Sigmoid colon (tissue), 7 donors: Measurements from ENCODE around the gene HERPUD1. TPM values are rescaled to one million over a fixed set of nuclear protein-coding genes. Genes with fewer than 3 reads are reported as not detected.

Experiments
- DNase-seq: peaks from one replicate; pipeline ENCODE4 v3.0.0-alpha.2; 2019
- H3K27ac ChIP-seq, 4 donors: fragments of 200-600 bp; sonication (generic); one replicate each; pipeline ENCODE4 v1.5.1; 2016 to 2019; ENCODE audit warnings: mild to moderate bottlenecking in 1 of 4
- H3K27me3 ChIP-seq, 3 donors: fragments of 200-600 bp; sonication (generic); one replicate each; pipeline ENCODE4 v1.5.1; 2019; ENCODE audit warnings: mild to moderate bottlenecking in 1 of 3
- H3K36me3 ChIP-seq, 4 donors: fragments of 200-600 bp; sonication (generic); one replicate each; pipeline ENCODE4 v1.5.1; 2016 to 2019
- H3K4me1 ChIP-seq, 4 donors: fragments of 200-600 bp; sonication (generic); one replicate each; pipeline ENCODE4 v1.5.1; 2017 to 2019
- H3K4me3 ChIP-seq, 4 donors: fragments of 200-600 bp; sonication (generic); one replicate each; pipeline ENCODE4 v1.5.1; 2017 to 2019; ENCODE audit warnings: mild to moderate bottlenecking in 2 of 4, moderate library complexity in 1 of 4
- H3K9me3 ChIP-seq, 4 donors: fragments of 200-600 bp in 3 of 4; sonication (generic) in 3 of 4; one replicate each; pipeline versions ENCODE4 v1.5.1 to v1.6.1; 2013 to 2019
- EP300 ChIP-seq, 4 donors: sonication (generic); formaldehyde crosslinking; IDR thresholded peaks; one replicate each; pipeline ENCODE4 v1.6.1; 2017; ENCODE audit warnings: antibody characterized with exemption in 4 of 4
- POLR2A ChIP-seq, 2 donors: fragments of 450-650 bp; IDR thresholded peaks; one replicate each; pipeline ENCODE4 v1.6.1; 2016; ENCODE audit warnings: antibody characterized with exemption in 2 of 2, mild to moderate bottlenecking in 2 of 2, moderate library complexity in 2 of 2
- POLR2AphosphoS5 ChIP-seq, 4 donors: sonication (generic); formaldehyde crosslinking; IDR thresholded peaks; one replicate each; pipeline ENCODE4 v1.6.1; 2017; ENCODE audit warnings: antibody characterized with exemption in 4 of 4
- WGBS, 2 donors: extraction: QIAGEN DNeasy Blood & Tissue Kit; methylation state at CpG; one replicate each; pipeline ENCODE4 v1.1.7; 2013; 5-methylcytosine and 5-hydroxymethylcytosine counted together
- intact Hi-C: fragments of 100-400 bp; cut with DNase I; formaldehyde crosslinking; loops from one replicate; pipeline ENCODE4 v1.15.1; 2023
- polyA plus RNA-seq, 3 donors: library from polyadenylated mRNA; stranded (reverse); fragments of 200-250 nt; gene quantifications; one replicate each; pipeline ENCODE4 v1.2.3, GENCODE V29; 2013
- total RNA-seq, 4 donors: library from RNA; depleted of rRNA; stranded (reverse); fragments of >200 nt; gene quantifications; one replicate each; pipeline ENCODE4 v1.1.0, GENCODE V29; 2016
- TF ChIP-seq, protein P1 (sequence below), 4 experiments: fragments of 450-650 bp in 3 of 4; fragments of 200-600 bp in 1 of 4; IDR thresholded peaks; one replicate each; pipeline ENCODE4 v1.5.1; 2016 to 2019; ENCODE audit warnings: antibody characterized with exemption in 4 of 4, mild to moderate bottlenecking in 3 of 4, moderate library complexity in 2 of 4
- donor health status: healthy with polysubstance abuse.
- donor health status: Bipolar disorder and iron deficiency.
- donor health status: healthy.

The HERPUD1 gene
- total and polyA plus RNA-seq, 7 donors, result 54.1 to 119 (median 64.8) TPM

DNA sequence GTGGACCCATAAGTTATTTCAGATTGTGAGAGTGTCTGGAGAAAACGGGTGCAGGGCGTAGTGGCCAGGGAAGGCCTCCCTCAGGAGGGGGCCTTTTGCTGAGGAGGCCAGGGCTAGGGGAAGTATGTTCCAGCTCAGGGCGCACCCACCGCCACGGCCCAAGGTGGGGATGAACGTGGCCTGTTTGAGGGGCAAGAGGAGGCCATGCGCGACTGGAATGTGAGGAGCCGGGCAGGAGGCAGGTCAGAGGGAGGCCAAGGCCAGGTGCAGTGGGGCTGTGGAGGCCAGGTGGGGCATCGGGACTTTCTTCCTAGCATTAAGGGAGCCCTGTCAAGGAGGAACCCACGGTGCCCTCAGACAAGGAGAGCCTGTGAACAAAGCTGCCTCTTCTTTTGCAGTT lies 40.3 kb upstream of the HERPUD1 start:
- H3K27me3 ChIP-seq, result no peaks in the 10 kb centered on the region
- intact Hi-C loops, result no loop called here
- no peak overlapping the region for H3K4me3 ChIP-seq
- TF ChIP-seq POLR2A (IDR thresholded peaks at IDR 0.05) (no peak), POLR2AphosphoS5 (IDR thresholded peaks at IDR 0.05) (no peak), EP300 (IDR thresholded peaks at IDR 0.05) (no peak)
- TF ChIP-seq, protein P1, sequence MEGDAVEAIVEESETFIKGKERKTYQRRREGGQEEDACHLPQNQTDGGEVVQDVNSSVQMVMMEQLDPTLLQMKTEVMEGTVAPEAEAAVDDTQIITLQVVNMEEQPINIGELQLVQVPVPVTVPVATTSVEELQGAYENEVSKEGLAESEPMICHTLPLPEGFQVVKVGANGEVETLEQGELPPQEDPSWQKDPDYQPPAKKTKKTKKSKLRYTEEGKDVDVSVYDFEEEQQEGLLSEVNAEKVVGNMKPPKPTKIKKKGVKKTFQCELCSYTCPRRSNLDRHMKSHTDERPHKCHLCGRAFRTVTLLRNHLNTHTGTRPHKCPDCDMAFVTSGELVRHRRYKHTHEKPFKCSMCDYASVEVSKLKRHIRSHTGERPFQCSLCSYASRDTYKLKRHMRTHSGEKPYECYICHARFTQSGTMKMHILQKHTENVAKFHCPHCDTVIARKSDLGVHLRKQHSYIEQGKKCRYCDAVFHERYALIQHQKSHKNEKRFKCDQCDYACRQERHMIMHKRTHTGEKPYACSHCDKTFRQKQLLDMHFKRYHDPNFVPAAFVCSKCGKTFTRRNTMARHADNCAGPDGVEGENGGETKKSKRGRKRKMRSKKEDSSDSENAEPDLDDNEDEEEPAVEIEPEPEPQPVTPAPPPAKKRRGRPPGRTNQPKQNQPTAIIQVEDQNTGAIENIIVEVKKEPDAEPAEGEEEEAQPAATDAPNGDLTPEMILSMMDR (IDR thresholded peaks at IDR 0.05), result no peak
- no peaks in the 10 kb centered on the region for H3K9me3 ChIP-seq
- 81 to 82% methylated on average over 11 of the region's 11 CpGs for WGBS, 2 donors
- no peaks in the 10 kb centered on the region for H3K4me1 ChIP-seq
- H3K36me3 ChIP-seq, result no peaks in the 10 kb centered on the region
- DNase-seq, result no peak
- H3K27ac ChIP-seq, result no peak overlapping the region

DNA sequence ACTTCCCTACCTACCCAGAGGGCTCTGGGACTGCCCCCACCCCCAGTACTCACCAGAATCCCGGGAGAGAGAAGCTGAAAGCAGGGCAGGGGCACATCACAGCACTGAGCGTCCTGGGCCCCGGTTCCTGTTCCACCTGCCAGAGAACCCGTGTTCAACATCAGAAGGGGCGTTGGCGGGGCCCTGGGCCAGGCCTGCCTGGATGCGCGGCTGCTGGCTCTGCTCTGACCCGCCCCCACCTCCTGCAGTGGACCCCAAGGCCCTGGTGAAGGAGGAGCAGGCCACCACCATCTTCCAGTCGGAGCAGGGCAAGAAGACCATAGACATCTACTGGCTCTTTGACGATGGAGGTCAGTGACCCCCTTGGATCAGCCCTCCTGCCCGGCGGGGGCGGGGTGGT lies 39.2 kb upstream of the HERPUD1 start:
- Histone ChIP-seq H3K4me1 (no peaks in the 10 kb centered on the region), H3K4me3 (no peak overlapping the region), H3K9me3 (no peaks in the 10 kb centered on the region), H3K27me3 (no peaks in the 10 kb centered on the region), H3K36me3 (no peaks in the 10 kb centered on the region), H3K27ac (no peak overlapping the region)
- WGBS, 2 donors, result 87 to 88% methylated on average over 14 of the region's 14 CpGs
- DNase-seq, result no peak
- intact Hi-C loops, result no loop called here
- TF ChIP-seq POLR2AphosphoS5 (IDR thresholded peaks at IDR 0.05) (no peak), POLR2A (IDR thresholded peaks at IDR 0.05) (no peak), EP300 (IDR thresholded peaks at IDR 0.05) (no peak)
- TF ChIP-seq, protein P1 (IDR thresholded peaks at IDR 0.05), result no peak

DNA sequence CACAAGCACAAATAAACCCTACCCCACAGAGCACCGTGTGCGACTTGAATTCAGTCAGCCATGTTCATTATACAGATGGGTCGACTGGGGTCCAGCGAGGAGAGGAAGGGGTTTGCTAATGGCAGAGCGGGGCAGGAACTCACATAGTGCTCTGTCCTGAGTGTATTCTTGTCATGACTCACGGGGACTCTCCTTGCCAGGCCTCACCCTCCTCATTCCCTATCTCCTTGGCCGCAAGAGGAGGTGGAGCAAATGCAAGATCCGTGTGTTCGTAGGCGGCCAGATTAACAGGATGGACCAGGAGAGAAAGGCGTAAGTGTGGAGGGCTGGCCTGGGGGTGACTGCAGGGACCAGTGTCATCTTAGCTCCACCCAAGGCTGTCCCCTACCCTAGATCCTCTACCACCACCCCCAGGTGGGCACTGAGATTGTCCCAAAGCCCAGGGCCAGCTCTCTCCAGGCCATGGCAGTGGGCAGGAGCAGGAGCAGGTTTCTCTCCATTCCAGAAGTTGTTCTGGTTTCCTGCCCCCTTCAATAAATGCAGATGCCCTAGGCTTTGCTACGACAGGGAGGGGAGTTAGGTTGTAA lies 37.5 kb upstream of the HERPUD1 start:
- no peak for TF ChIP-seq POLR2AphosphoS5 (IDR thresholded peaks at IDR 0.05)
- TF ChIP-seq, protein P1 (IDR thresholded peaks at IDR 0.05), result no peak
- no peak for TF ChIP-seq EP300 (IDR thresholded peaks at IDR 0.05)
- TF ChIP-seq POLR2A (IDR thresholded peaks at IDR 0.05), result no peak
- Histone ChIP-seq H3K4me3 (no peak overlapping the region), H3K27me3 (no peaks in the 10 kb centered on the region), H3K9me3 (no peaks in the 10 kb centered on the region), H3K4me1 (no peaks in the 10 kb centered on the region), H3K27ac (no peak overlapping the region), H3K36me3 (no peaks in the 10 kb centered on the region)
- intact Hi-C loops, result no loop called here
- WGBS, 2 donors, result 88 to 92% methylated on average over 12 of the region's 12 CpGs
- DNase-seq, result no peak

DNA sequence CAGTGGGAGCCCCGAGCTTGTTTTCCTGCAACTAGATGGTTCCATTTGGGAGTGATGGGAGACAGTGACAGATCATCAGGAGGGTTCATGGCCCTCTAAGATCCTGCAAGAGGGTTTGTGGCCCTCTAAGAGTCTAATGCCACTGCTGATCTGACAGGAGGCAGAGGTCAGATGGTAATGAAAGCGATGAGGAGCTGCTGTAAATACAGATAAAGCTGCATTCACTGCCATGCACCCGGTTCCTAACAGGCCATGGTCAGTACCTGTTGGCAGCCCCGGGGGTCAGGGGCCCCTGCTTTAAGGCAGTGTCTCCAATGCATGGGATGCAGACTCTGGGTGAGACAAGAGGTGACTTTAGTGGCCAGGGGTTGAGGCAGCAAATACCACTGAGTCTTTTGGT lies 36.1 kb upstream of the HERPUD1 start:
- Histone ChIP-seq H3K9me3 (no peaks in the 10 kb centered on the region), H3K36me3 (no peaks in the 10 kb centered on the region), H3K27ac (no peak overlapping the region), H3K4me1 (no peaks in the 10 kb centered on the region), H3K27me3 (no peaks in the 10 kb centered on the region), H3K4me3 (no peak overlapping the region)
- intact Hi-C loops, result no loop called here
- WGBS, 2 donors, result 62 to 81% methylated on average over 4 of the region's 4 CpGs
- TF ChIP-seq, protein P1 (IDR thresholded peaks at IDR 0.05), result no peak
- TF ChIP-seq POLR2A (IDR thresholded peaks at IDR 0.05), result no peak
- no peak for TF ChIP-seq EP300 (IDR thresholded peaks at IDR 0.05)
- TF ChIP-seq POLR2AphosphoS5 (IDR thresholded peaks at IDR 0.05), result no peak
- DNase-seq, result no peak

DNA sequence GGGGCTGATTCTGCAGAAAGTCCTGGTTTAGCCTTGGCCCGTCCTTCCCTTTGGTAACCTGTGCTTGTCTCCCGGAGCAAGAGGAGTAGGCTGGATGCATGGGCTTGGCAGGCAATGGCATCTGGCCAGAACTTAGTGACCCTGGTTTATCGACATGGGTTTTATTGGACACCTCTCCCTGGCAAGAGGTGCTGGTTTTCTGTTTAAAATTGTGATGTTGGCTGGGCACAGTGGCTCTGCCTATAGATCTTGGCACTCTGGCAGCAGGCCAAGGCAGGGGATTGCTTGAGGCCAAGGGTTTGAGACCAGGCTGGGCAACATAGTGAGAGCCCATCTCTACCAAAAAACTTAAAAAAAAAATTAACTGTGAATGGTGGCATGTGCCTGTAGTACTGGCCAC lies 35.7 kb upstream of the HERPUD1 start:
- no peak for DNase-seq
- H3K36me3 ChIP-seq, result no peaks in the 10 kb centered on the region
- no peaks in the 10 kb centered on the region for H3K4me1 ChIP-seq
- H3K4me3 ChIP-seq, result no peak overlapping the region
- H3K27me3 ChIP-seq, result no peaks in the 10 kb centered on the region
- intact Hi-C loops, result no loop called here
- no peaks in the 10 kb centered on the region for H3K9me3 ChIP-seq
- WGBS, 2 donors, result 20 to 64% methylated on average over 3 of the region's 3 CpGs
- TF ChIP-seq POLR2A (IDR thresholded peaks at IDR 0.05), result no peak
- TF ChIP-seq, protein P1 (IDR thresholded peaks at IDR 0.05), result no peak
- TF ChIP-seq EP300 (IDR thresholded peaks at IDR 0.05), result no peak
- TF ChIP-seq POLR2AphosphoS5 (IDR thresholded peaks at IDR 0.05), result no peak
- H3K27ac ChIP-seq, result no peak overlapping the region
